Suprapubic skin (tissue), 4 donors: Measurements from ENCODE around the gene BAAT.

Source experiments
- POLR2A ChIP-seq, 2 donors: fragments of 450-650 bp; IDR thresholded peaks; one replicate each; pipeline ENCODE4 v1.6.1; 2017; ENCODE audit warnings: antibody characterized with exemption in 2 of 2, mild to moderate bottlenecking in 2 of 2, moderate library complexity in 2 of 2
- POLR2AphosphoS5 ChIP-seq, 3 donors: sonication (generic); formaldehyde crosslinking; IDR thresholded peaks; one replicate each; pipeline ENCODE4 v1.6.1; 2017; ENCODE audit warnings: antibody characterized with exemption in 3 of 3
- TF ChIP-seq, protein P1 (sequence below), 2 donors: fragments of 200-600 bp in 1 of 2; fragments of 450-650 bp in 1 of 2; sonication (generic) in 1 of 2; IDR thresholded peaks; one replicate each; pipeline ENCODE4 v1.5.1; 2016 to 2019; ENCODE audit warnings: antibody characterized with exemption in 2 of 2, mild to moderate bottlenecking in 1 of 2, moderate library complexity in 1 of 2

DNA sequence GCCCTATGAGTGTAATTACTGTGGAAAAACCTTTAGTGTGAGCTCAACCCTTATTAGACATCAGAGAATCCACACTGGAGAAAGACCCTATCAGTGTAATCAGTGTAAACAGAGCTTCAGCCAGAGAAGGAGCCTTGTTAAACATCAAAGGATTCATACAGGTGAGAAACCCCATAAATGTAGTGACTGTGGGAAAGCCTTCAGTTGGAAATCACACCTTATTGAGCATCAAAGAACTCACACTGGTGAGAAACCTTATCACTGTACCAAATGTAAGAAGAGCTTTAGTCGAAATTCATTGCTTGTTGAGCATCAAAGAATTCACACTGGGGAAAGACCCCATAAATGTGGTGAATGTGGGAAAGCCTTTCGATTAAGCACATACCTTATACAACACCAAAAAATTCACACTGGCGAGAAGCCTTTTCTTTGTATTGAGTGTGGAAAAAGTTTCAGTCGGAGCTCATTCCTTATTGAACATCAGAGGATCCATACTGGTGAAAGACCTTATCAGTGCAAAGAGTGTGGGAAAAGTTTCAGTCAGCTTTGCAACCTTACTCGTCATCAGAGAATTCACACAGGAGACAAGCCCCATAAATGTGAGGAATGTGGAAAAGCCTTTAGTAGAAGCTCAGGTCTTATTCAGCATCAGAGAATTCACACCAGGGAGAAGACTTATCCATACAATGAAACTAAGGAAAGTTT is 23.7 kb upstream of the BAAT start:
- TF ChIP-seq POLR2A (IDR thresholded peaks at IDR 0.05) = no peak
- TF ChIP-seq, protein P1, sequence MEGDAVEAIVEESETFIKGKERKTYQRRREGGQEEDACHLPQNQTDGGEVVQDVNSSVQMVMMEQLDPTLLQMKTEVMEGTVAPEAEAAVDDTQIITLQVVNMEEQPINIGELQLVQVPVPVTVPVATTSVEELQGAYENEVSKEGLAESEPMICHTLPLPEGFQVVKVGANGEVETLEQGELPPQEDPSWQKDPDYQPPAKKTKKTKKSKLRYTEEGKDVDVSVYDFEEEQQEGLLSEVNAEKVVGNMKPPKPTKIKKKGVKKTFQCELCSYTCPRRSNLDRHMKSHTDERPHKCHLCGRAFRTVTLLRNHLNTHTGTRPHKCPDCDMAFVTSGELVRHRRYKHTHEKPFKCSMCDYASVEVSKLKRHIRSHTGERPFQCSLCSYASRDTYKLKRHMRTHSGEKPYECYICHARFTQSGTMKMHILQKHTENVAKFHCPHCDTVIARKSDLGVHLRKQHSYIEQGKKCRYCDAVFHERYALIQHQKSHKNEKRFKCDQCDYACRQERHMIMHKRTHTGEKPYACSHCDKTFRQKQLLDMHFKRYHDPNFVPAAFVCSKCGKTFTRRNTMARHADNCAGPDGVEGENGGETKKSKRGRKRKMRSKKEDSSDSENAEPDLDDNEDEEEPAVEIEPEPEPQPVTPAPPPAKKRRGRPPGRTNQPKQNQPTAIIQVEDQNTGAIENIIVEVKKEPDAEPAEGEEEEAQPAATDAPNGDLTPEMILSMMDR (IDR thresholded peaks at IDR 0.05) = no peak
- TF ChIP-seq POLR2AphosphoS5 (IDR thresholded peaks at IDR 0.05) = no peak
